GM12878 (cell line): Measurements from ENCODE around the gene FTH1. TPM values are rescaled to one million over a fixed set of nuclear protein-coding genes. Genes with fewer than 3 reads are reported as not detected.

Experiments
- ATAC-seq: fragments of 200-7000 bp; cut with Tn5 transposase; 3 replicates; pipeline ENCODE4 v1.9.1; 2020; ENCODE audit warnings: mild to moderate bottlenecking, moderate library complexity
- BruUV-seq: library from RNA; stranded (reverse); fragments of 400-500 nt; replicated peaks from 2 replicates; lab custom pipeline; 2021; lab: Mats Ljungman, UMichigan
- CTCF ChIA-PET: fragments of 300-600 bp; sonication (Branson Sonifier 250); formaldehyde crosslinking; extraction: SDS; loops from one replicate; lab custom pipeline; 2021; ENCODE audit warnings: inconsistent platforms; lab: Yijun Ruan, JAX
- POLR2A ChIA-PET: fragments of 350-600 bp; formaldehyde crosslinking; extraction: SDS; loops from one replicate; lab custom pipeline; 2021; ENCODE audit warnings: inconsistent platforms; lab: Charles Lee
- RAD21 ChIA-PET: fragments of 300-600 bp; sonication (Branson Sonifier 250); formaldehyde crosslinking; loops from one replicate; lab custom pipeline; 2023; ENCODE audit warnings: antibody characterized with exemption; ENCODE audit not compliant: unreplicated experiment; lab: Charles Lee
- SMC1A ChIA-PET: fragments of 300-600 bp; sonication (Branson Sonifier 250); formaldehyde crosslinking; loops from one replicate; lab custom pipeline; 2023; ENCODE audit not compliant: unreplicated experiment, uncharacterized antibody; lab: Charles Lee
- DNase-seq: peaks from one replicate; pipeline ENCODE4 v3.0.0-alpha.2; 2011; ENCODE audit warnings: low read depth, low spot score
- FAIRE-seq: peaks from 3 replicates; lab custom pipeline; 2011; peaks lifted over from hg19 to GRCh38; lab: Jason Lieb, UNC
- H2AFZ ChIP-seq: 2 replicates; pipeline ENCODE4 v1.6.0; 2011; ENCODE audit warnings: low read depth, low read length, control low read depth; ENCODE audit not compliant: control insufficient read depth
- H3K27ac ChIP-seq: 2 replicates; pipeline ENCODE4 v1.5.1; 2011; ENCODE audit warnings: control low read depth; ENCODE audit not compliant: control insufficient read depth, insufficient read depth
- H3K27me3 ChIP-seq, 2 experiments: replicated peaks in 1 of 2; 2 replicates each; pipeline versions ENCODE4 v1.6.0 to v1.6.1; 2011; ENCODE audit warnings: low read length in 1 of 2; ENCODE audit not compliant: control insufficient read depth in 2 of 2, insufficient read depth in 2 of 2
- H3K36me3 ChIP-seq, 2 experiments: 2 replicates each; pipeline ENCODE4 v1.5.1; 2011; ENCODE audit warnings: low read length in 1 of 2; ENCODE audit not compliant: control insufficient read depth in 2 of 2, insufficient read depth in 2 of 2
- H3K4me1 ChIP-seq: 2 replicates; pipeline ENCODE4 v1.6.1; 2011; ENCODE audit warnings: mild to moderate bottlenecking, low read length, moderate library complexity, mixed read lengths; ENCODE audit not compliant: control insufficient read depth, insufficient read depth
- H3K4me2 ChIP-seq: 2 replicates; pipeline ENCODE4 v1.6.0; 2011; ENCODE audit warnings: control low read depth; ENCODE audit not compliant: control insufficient read depth, insufficient read depth
- H3K4me3 ChIP-seq: fragments of 200-600 bp; sonication (generic); 2 replicates; pipeline ENCODE4 v1.5.1; 2016
- H3K79me2 ChIP-seq: 2 replicates; pipeline ENCODE4 v1.6.0; 2011; ENCODE audit warnings: low read length; ENCODE audit not compliant: control insufficient read depth, insufficient read depth
- H3K9ac ChIP-seq: 2 replicates; pipeline ENCODE4 v1.8.0; 2011; ENCODE audit warnings: low read length, control low read depth, mixed read lengths; ENCODE audit not compliant: control insufficient read depth, insufficient read depth
- H3K9me3 ChIP-seq: replicated peaks from 3 replicates; pipeline ENCODE4 v1.5.1; 2011; ENCODE audit warnings: mild to moderate bottlenecking, low read length; ENCODE audit not compliant: control insufficient read depth, insufficient read depth
- H4K20me1 ChIP-seq: 2 replicates; pipeline ENCODE4 v1.6.0; 2011; ENCODE audit not compliant: control insufficient read depth, insufficient read depth
- ATF7 ChIP-seq: fragments of 450-650 bp; IDR thresholded peaks from 2 replicates; pipeline ENCODE4 v1.6.1; 2016; ENCODE audit warnings: low read depth, mild to moderate bottlenecking
- CBX5 ChIP-seq: sonication (generic); IDR thresholded peaks from 2 replicates; pipeline ENCODE4 v1.6.1; 2016; ENCODE audit warnings: low read depth, moderate library complexity, mild to moderate bottlenecking, inconsistent platforms
- CREM ChIP-seq: IDR thresholded peaks from 2 replicates; pipeline ENCODE4 v1.6.1; 2014; ENCODE audit warnings: antibody characterized with exemption, low read depth
- ESRRA ChIP-seq: IDR thresholded peaks from 2 replicates; pipeline ENCODE4 v1.6.1; 2012; ENCODE audit warnings: mild to moderate bottlenecking, low read length, improper control_type of control experiment
- HDAC2 ChIP-seq: fragments of 200-600 bp; sonication (generic); IDR thresholded peaks from 2 replicates; pipeline ENCODE4 v1.6.1; 2017
- HDGF ChIP-seq: fragments of 450-650 bp; IDR thresholded peaks from 2 replicates; pipeline ENCODE4 v1.6.1; 2016; ENCODE audit warnings: antibody characterized with exemption
- MTA3 ChIP-seq: IDR thresholded peaks from 2 replicates; pipeline ENCODE4 v1.6.1; 2012; ENCODE audit warnings: low read length, inconsistent platforms, borderline replicate concordance
- POLR2AphosphoS5 ChIP-seq: IDR thresholded peaks from 2 replicates; pipeline ENCODE4 v1.6.1; 2011; ENCODE audit warnings: mild to moderate bottlenecking, low read length, inconsistent platforms
- STAT1 ChIP-seq: fragments of 450-650 bp; conservative IDR thresholded peaks from 2 replicates; pipeline ENCODE4 v1.6.1; 2014; ENCODE audit warnings: antibody characterized with exemption, mild to moderate bottlenecking
- ZNF592 ChIP-seq: fragments of 450-650 bp; IDR thresholded peaks from 2 replicates; pipeline ENCODE4 v1.6.1; 2017; ENCODE audit warnings: mild to moderate bottlenecking, moderate library complexity
- WGBS: methylation state at CpG from one replicate; pipeline ENCODE4 v1.1.6; 2016; ENCODE audit warnings: low lambda C conversion rate; ENCODE audit not compliant: insufficient replicate concordance, insufficient coverage; ENCODE audit errors: missing lambda C conversion rate; 5-methylcytosine and 5-hydroxymethylcytosine counted together
- in situ Hi-C: fragments of 300-500 bp; cut with MboI; formaldehyde crosslinking; loops from 9 replicates; pipeline ENCODE4 v1.14.3; 2018; ENCODE audit warnings: mixed read lengths
- intact Hi-C: fragments of 100-400 bp; cut with micrococcal nuclease; formaldehyde crosslinking; loops from one replicate; pipeline ENCODE4 v1.14.2; 2022; ENCODE audit not compliant: unreplicated experiment
- polyA plus RNA-seq, 11 experiments: library from polyadenylated mRNA; depleted of rRNA in 4 of 11; unstranded in 6 of 11; stranded (reverse) in 5 of 11; fragments of >200 nt; fragmentation: Nextera tagmentation in 4 of 11; fragmentation: Illumina TruSeq in 1 of 11; extraction: Ambion mirVana in 4 of 11; extraction: Trizol in 1 of 11; gene quantifications; 1 replicate in 1 of 11; 2 replicates in 10 of 11; pipeline versions ENCODE4 v1.2.1 to v1.2.3, GENCODE V29; 2011 to 2016; ENCODE audit warnings: inconsistent platforms in 2 of 11, missing spikeins in 2 of 11, low read depth in 1 of 11
- total RNA-seq, 4 experiments: library from RNA; depleted of rRNA in 3 of 4; stranded (reverse); fragments of >200 nt in 3 of 4; fragmentation: Illumina TruSeq in 1 of 4; extraction: Trizol in 1 of 4; gene quantifications; 2 replicates each; pipeline versions ENCODE4 v1.2.1 to v1.2.3, GENCODE V29; 2013 to 2021

Gene FTH1
- total and polyA plus RNA-seq, 10 of the 15 experiments (the other 5 are each of a cell fraction or from before 2014, with no cell fraction given): 289 to 4,154 (median 960) TPM

DNA sequence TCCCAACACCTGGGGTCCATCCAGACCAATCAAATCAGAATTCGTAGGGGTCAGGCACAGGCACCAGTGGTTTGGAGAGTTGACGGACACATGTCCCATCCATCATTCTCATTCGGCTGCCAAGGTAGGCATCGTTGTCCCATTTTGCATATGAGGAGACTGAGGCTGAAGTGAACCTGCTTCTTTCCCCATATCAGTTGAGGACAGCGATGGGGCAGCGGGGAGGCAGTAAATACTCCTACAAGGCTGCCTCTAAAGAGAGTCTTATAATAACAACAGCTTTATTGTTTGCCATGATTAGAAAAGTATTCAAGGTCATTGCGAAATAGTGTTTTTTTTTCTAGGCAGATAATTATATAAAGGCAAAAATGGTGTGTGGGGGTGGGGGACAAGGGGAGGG, 18.9 kb downstream of the FTH1 start:
- intact Hi-C loops: no loop called here
- no peaks in the 10 kb centered on the region for H4K20me1 ChIP-seq
- no peaks in the 10 kb centered on the region for H3K36me3 ChIP-seq
- TF ChIP-seq ZNF592 (no peak), CREM (no peak), ESRRA (no peak), ATF7 (no peak), POLR2AphosphoS5 (no peak), HDAC2 (no peak), STAT1 (no peak), HDGF (no peak), CBX5 (no peak), MTA3 (no peak)
- no peaks in the 10 kb centered on the region for H3K4me1 ChIP-seq
- no peak overlapping the region for H3K4me3 ChIP-seq
- H3K27me3 ChIP-seq: no peaks in the 10 kb centered on the region; a peak in 1 of 4 replicates
- no peak for FAIRE-seq
- no peak for ATAC-seq
- H3K79me2 ChIP-seq: no peaks in the 10 kb centered on the region
- WGBS: 81% methylated on average over 7 of the region's 7 CpGs
- ChIA-PET RAD21 (interaction anchor here (0.6 to 7.3 kb wide), 22 partner anchors 11 to 310 kb away, joined by 3 to 96 read pairs (median 5); partner anchors contain the start of gene FTH1), POLR2A (interaction anchor here (0.6 to 1.0 kb wide), 3 partner anchors 20 to 162 kb away, joined by 3 to 4 read pairs (median 3); no protein-coding TSS in a partner anchor), SMC1A (interaction anchor here (0.7 to 7.1 kb wide), 17 partner anchors 15 to 160 kb away, joined by 3 to 86 read pairs (median 8); partner anchors contain the start of gene FTH1), CTCF (interaction anchor here (0.6 to 8.2 kb wide), 29 partner anchors 9 to 283 kb away, joined by 3 to 188 read pairs (median 5); partner anchors contain the start of genes FADS3, FEN1, FTH1 and INCENP)
- H3K9ac ChIP-seq: no peak overlapping the region
- no peak for DNase-seq
- in situ Hi-C loops: no loop called here
- H3K9me3 ChIP-seq: no peaks in the 10 kb centered on the region
- H2AFZ ChIP-seq: no peak overlapping the region
- H3K27ac ChIP-seq: no peak overlapping the region
- no peak overlapping the region for H3K4me2 ChIP-seq
- no TSS peak for BruUV-seq
